Smooth muscle cell (in vitro differentiated cells): ENCODE results near the gene CUX1. TPM values are rescaled to one million over a fixed set of nuclear protein-coding genes. Genes with fewer than 3 reads are reported as not detected.
"Not testable (repeated sequence)": the region's sequence is repeated elsewhere in the genome, so short reads cannot be mapped to it uniquely, and the experiment has no call there.

Source experiments
- DNase-seq: peaks from one replicate; lab custom pipeline; 2025; ENCODE audit not compliant: unreplicated experiment; lab: John Stamatoyannopoulos, UW
- H2AFZ ChIP-seq: fragments of 200-600 bp; sonication (generic); 2 replicates; pipeline ENCODE4 v1.6.0; 2016; ENCODE audit warnings: antibody characterized with exemption, low read depth, mild to moderate bottlenecking
- H3F3A ChIP-seq: fragments of 200-600 bp; sonication (generic); 2 replicates; pipeline ENCODE4 v1.6.0; 2017; ENCODE audit warnings: antibody characterized with exemption, low read depth
- H3K27ac ChIP-seq: fragments of 200-600 bp; sonication (generic); 2 replicates; pipeline ENCODE4 v1.5.1; 2016; ENCODE audit warnings: low read depth, mild to moderate bottlenecking
- H3K27me3 ChIP-seq: fragments of 200-600 bp; sonication (generic); 2 replicates; pipeline ENCODE4 v1.6.1; 2016; ENCODE audit warnings: low read depth, mild to moderate bottlenecking
- H3K36me3 ChIP-seq: fragments of 200-600 bp; sonication (generic); 2 replicates; pipeline ENCODE4 v1.5.1; 2016; ENCODE audit warnings: low read depth
- H3K4me1 ChIP-seq: fragments of 200-600 bp; sonication (generic); 2 replicates; pipeline ENCODE4 v1.5.1; 2016; ENCODE audit warnings: low read depth
- H3K4me2 ChIP-seq: fragments of 200-600 bp; sonication (generic); 2 replicates; pipeline ENCODE4 v1.6.0; 2016; ENCODE audit warnings: mild to moderate bottlenecking
- H3K4me3 ChIP-seq: fragments of 200-600 bp; sonication (generic); 2 replicates; pipeline ENCODE4 v1.5.1; 2016; ENCODE audit warnings: mild to moderate bottlenecking
- H3K79me2 ChIP-seq: fragments of 200-600 bp; sonication (generic); 2 replicates; pipeline ENCODE4 v1.6.0; 2016; ENCODE audit warnings: low read depth, mild to moderate bottlenecking
- H3K9ac ChIP-seq: fragments of 200-600 bp; sonication (generic); 2 replicates; pipeline ENCODE4 v1.6.0; 2016; ENCODE audit warnings: low read depth
- H3K9me3 ChIP-seq: fragments of 200-600 bp; sonication (generic); replicated peaks from 2 replicates; pipeline ENCODE4 v1.5.1; 2016; ENCODE audit warnings: low read depth
- H4K20me1 ChIP-seq: fragments of 200-600 bp; sonication (generic); 2 replicates; pipeline ENCODE4 v1.6.0; 2016; ENCODE audit warnings: low read depth
- WGBS: methylation state at CpG from one replicate; pipeline ENCODE4 v1.1.7; 2016; ENCODE audit warnings: low lambda C conversion rate; 5-methylcytosine and 5-hydroxymethylcytosine counted together
- polyA plus RNA-seq: library from polyadenylated mRNA; unstranded; fragments of >200 nt; fragmentation: Nextera tagmentation; extraction: Ambion mirVana; gene quantifications from 2 replicates; pipeline ENCODE4 v1.2.1, GENCODE V29; 2016
- total RNA-seq: library from RNA; depleted of rRNA; stranded (reverse); fragments of >200 nt; gene quantifications from 2 replicates; pipeline ENCODE4 v1.2.3, GENCODE V29; 2014
- TF ChIP-seq, protein P1 (sequence below): fragments of 200-600 bp; sonication (generic); IDR thresholded peaks from 2 replicates; pipeline ENCODE4 v1.5.1; 2017; ENCODE audit warnings: borderline replicate concordance, mild to moderate bottlenecking, antibody characterized with exemption; ENCODE audit not compliant: insufficient read depth, poor library complexity, severe bottlenecking

CUX1 gene
- total and polyA plus RNA-seq, 2 experiments from 2014 or later: 56.3 to 78.4 TPM

DNA sequence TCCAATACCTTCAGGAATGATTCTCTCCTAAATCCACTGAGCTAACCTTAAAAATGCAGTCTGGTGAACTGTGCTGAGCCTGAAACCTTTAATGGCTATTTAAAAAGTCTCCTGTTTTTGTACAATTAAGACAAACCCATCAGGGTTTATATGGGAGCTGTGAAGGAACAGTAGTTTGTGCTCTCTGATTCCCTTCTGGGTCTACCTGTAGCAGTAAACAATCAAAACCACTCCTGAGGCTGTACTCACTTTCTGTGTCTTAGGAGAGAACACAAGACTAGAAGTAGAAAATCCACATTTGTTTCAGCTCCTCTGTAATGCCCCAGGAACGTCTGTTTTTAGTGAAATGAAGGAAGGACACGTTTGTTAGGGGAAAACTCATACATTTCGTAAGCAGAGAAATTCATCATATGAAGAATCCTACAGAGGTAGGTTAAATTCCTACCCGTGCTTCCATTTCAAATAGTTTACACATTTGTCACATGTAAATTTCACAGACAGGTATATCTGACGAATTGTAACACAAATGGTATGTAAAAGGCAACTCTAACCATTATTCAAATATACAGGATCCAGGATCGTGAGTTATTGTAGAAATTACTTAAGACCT, 2.6 kb downstream of the CUX1 start:
- H3K27me3 ChIP-seq: no peaks in the 10 kb centered on the region
- 47% methylated on average over 6 of the region's 6 CpGs for WGBS
- H3K4me3 ChIP-seq: peak overlapping the region; percentile 87
- H3K4me1 ChIP-seq: peaks cover 45% of the 10 kb centered on the region
- no peak for DNase-seq
- TF ChIP-seq, protein P1, sequence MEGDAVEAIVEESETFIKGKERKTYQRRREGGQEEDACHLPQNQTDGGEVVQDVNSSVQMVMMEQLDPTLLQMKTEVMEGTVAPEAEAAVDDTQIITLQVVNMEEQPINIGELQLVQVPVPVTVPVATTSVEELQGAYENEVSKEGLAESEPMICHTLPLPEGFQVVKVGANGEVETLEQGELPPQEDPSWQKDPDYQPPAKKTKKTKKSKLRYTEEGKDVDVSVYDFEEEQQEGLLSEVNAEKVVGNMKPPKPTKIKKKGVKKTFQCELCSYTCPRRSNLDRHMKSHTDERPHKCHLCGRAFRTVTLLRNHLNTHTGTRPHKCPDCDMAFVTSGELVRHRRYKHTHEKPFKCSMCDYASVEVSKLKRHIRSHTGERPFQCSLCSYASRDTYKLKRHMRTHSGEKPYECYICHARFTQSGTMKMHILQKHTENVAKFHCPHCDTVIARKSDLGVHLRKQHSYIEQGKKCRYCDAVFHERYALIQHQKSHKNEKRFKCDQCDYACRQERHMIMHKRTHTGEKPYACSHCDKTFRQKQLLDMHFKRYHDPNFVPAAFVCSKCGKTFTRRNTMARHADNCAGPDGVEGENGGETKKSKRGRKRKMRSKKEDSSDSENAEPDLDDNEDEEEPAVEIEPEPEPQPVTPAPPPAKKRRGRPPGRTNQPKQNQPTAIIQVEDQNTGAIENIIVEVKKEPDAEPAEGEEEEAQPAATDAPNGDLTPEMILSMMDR: no peak
- peak overlapping the region; percentile 85 for H3K27ac ChIP-seq
- H3K9ac ChIP-seq: peak overlapping the region; percentile 86
- no peak overlapping the region for H2AFZ ChIP-seq
- peaks cover 87% of the 10 kb centered on the region for H3K79me2 ChIP-seq
- peak overlapping the region; percentile 84 for H3K4me2 ChIP-seq
- no peaks in the 10 kb centered on the region for H3K36me3 ChIP-seq
- peaks cover 3% of the 10 kb centered on the region for H3F3A ChIP-seq
- H3K9me3 ChIP-seq: no peaks in the 10 kb centered on the region
- peaks cover 77% of the 10 kb centered on the region for H4K20me1 ChIP-seq

DNA sequence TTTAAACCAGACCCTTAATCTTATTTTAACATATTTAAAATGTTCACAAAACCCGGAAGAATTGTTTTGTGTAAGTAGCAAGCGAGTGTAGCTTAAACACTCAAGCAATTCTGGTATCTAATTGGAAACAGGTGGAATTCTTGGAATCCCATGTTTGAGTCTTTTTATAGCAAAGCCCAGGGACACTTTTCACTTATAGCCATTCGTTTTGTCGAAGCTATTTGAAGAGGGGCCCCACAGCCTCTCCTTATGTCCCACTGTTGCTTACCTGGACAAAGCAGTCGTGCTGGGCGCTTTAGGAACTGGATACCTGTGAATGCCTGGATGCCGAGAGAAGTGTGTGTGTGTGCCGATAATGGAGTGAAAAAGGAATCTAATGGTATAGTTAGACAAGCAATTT, 3.3 kb downstream of the CUX1 start:
- Histone ChIP-seq H3K9ac (peak overlapping the region; percentile 18), H3K4me3 (peak overlapping the region; percentile 87), H3K27me3 (no peaks in the 10 kb centered on the region), H3K4me2 (peak overlapping the region; percentile 84), H3K9me3 (no peaks in the 10 kb centered on the region), H3F3A (peaks cover 3% of the 10 kb centered on the region), H3K79me2 (peaks cover 89% of the 10 kb centered on the region), H3K27ac (peak overlapping the region; percentile 85), H3K36me3 (no peaks in the 10 kb centered on the region), H4K20me1 (peaks cover 83% of the 10 kb centered on the region), H3K4me1 (peaks cover 45% of the 10 kb centered on the region), H2AFZ (no peak overlapping the region)
- TF ChIP-seq, protein P1: no peak
- WGBS: 50% methylated on average over 8 of the region's 8 CpGs
- no peak for DNase-seq

DNA sequence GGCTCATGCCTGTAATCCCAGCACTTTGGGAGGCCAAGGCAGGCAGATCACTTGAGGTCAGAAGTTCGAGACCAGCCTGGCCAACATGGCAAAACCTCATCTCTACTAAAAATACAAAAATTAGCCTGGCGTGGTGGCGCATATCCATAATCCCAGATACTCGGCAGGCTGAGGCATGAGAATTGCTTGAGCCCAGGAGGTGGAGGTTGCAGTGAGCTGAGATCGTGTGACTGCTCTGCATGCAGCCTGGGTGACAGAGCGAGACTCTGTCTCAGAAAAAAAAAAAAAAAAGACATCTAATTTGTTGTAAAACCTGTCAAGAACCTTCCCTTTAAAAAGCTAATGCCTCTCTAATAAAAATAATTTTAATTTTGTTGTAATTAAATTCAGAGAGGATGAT, 5.2 kb downstream of the CUX1 start:
- WGBS: 81% methylated on average over 6 of the region's 6 CpGs
- H3K9me3 ChIP-seq, H3F3A ChIP-seq, H2AFZ ChIP-seq, H3K9ac ChIP-seq, H3K27me3 ChIP-seq, H3K4me2 ChIP-seq, H3K36me3 ChIP-seq, DNase-seq, H3K4me3 ChIP-seq: not testable (repeated sequence)
- peaks cover 49% of the 10 kb centered on the region for H3K4me1 ChIP-seq
- peak overlapping the region; percentile 14 for H3K27ac ChIP-seq
- H3K79me2 ChIP-seq: peaks cover 100% of the 10 kb centered on the region
- H4K20me1 ChIP-seq: peaks cover 96% of the 10 kb centered on the region

DNA sequence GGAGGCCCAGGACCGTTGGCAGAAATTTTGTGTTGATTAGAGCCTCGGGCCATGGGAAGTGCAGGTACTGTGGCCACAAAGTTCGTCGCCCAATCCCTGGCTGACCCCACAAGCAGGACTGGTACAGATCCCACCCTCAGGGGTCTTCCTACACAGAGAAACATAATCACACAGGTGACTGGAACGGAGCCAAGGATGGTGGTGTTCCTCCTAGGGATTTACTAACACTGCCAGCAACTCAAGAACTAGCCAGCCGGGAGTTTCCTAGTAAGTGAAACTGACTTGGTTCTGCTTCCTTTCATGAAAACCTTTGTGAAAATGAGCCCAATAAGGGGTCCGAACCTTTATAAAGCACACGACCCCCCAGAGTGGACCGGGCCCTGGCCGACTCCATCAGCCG, 5.7 kb downstream of the CUX1 start:
- H3K9me3 ChIP-seq: no peaks in the 10 kb centered on the region
- H2AFZ ChIP-seq: no peak overlapping the region
- H3K9ac ChIP-seq: no peak overlapping the region
- no peak overlapping the region for H3K4me2 ChIP-seq
- H3K36me3 ChIP-seq: no peaks in the 10 kb centered on the region
- no peaks in the 10 kb centered on the region for H3K27me3 ChIP-seq
- H4K20me1 ChIP-seq: peaks cover 96% of the 10 kb centered on the region
- peaks cover 100% of the 10 kb centered on the region for H3K79me2 ChIP-seq
- WGBS: 85% methylated on average over 11 of the region's 11 CpGs
- peaks cover 45% of the 10 kb centered on the region for H3K4me1 ChIP-seq
- no peak for DNase-seq
- peak overlapping the region; percentile 14 for H3K27ac ChIP-seq
- TF ChIP-seq, protein P1: no peak
- peaks cover 3% of the 10 kb centered on the region for H3F3A ChIP-seq
- H3K4me3 ChIP-seq: no peak overlapping the region
